Activated CD4-positive, alpha-beta T cell treated with anti-CD3 and anti-CD28 coated beads, Interleukin-2, Interleukin-4, amounts not matched to agents 100 ng/mL and 50 ng/mL, durations not matched to agents 16 hours and 8 hours (primary cell): Measurements from ENCODE around the gene GBA2.

ENCODE experiments used
- DNase-seq: peaks from one replicate; pipeline ENCODE4 v3.0.0-alpha.2; 2020; ENCODE audit warnings: low spot score

GBA2 gene

DNA sequence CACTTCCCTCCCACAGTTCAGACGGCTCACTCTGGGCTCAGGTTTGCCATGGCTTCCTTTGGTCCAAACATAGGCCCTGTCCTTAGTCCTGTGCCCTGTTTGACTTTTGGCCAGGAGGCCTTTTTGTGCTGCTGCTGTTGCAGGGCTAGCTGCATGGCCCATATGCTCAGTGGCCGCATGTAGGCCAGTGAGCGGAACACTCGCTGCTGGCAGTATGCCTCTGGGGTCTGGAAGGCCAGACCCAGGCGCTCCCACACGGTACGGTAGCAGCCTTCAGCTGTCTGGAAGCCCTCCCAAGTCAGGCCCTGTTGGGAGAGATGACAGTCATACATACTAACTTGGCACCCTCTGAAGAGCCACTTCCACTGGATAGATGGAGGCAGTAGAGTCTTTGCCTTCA, 11.9 kb downstream of the GBA2 start:
- no peak for DNase-seq

DNA sequence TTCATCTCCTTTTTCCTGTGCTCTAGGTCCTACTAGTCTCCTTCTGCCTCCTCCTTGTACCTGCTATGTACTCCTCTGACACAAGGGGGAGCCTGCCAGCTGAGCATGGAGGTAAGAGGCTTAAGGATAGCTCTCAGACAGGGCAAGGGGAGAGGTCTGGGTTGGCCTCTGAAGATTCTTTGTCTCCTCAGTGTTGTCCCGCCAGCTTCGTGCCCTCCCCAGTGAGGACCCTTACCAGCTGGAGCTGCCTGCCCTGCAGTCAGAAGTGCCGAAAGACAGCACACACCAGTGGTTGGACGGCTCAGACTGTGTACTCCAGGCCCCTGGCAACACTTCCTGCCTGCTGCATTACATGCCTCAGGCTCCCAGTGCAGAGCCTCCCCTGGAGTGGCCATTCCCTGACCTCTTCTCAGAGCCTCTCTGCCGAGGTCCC, 12.8 kb downstream of the GBA2 start:
- peak; percentile 78 for DNase-seq

DNA sequence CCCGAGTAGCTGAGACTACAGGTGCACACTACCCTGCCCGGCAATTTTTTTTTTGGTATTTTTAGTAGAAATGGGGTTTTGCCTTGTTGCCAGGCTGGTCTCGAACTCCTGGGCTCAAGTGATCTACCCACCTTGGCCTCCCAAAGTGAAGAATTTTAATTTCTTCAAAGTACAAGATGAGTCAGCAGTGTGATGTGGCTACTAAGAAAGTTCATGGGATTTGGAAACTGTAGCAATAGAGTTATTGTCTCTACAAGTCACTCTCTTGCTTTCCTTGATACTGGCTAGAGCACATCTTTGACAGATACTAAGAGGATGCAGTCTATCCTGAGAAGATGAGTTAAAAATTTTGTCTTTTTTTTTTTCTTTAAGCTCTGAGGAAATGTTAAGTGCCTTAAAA, 14.9 kb downstream of the GBA2 start:
- no peak for DNase-seq

DNA sequence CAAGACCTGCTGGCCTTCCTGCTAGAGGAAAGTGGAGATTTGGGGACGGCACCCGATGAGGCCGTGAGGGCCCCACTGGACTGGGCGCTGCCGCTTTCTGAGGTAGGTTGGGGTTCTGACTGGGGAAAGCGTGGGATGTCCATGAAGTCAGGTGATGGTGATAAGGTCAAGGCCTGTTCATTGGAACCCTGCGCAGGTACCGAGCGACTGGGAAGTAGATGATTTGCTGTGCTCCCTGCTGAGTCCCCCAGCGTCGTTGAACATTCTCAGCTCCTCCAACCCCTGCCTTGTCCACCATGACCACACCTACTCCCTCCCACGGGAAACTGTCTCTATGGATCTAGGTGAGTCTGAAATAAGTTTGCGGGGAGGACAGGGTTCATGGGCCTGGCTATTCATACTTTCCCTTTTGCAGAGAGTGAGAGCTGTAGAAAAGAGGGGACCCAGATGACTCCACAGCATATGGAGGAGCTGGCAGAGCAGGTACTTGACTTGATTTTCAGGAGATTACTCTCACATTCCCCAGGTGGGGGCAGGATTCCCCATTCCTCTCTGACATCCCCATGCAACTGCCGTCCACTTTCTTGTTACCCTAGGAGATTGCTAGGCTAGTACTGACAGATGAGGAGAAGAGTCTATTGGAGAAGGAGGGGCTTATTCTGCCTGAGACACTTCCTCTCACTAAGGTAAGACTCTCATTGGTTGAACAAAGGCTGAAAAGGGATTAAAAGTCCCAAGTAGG, 16.1 kb downstream of the GBA2 start:
- DNase-seq: no peak

DNA sequence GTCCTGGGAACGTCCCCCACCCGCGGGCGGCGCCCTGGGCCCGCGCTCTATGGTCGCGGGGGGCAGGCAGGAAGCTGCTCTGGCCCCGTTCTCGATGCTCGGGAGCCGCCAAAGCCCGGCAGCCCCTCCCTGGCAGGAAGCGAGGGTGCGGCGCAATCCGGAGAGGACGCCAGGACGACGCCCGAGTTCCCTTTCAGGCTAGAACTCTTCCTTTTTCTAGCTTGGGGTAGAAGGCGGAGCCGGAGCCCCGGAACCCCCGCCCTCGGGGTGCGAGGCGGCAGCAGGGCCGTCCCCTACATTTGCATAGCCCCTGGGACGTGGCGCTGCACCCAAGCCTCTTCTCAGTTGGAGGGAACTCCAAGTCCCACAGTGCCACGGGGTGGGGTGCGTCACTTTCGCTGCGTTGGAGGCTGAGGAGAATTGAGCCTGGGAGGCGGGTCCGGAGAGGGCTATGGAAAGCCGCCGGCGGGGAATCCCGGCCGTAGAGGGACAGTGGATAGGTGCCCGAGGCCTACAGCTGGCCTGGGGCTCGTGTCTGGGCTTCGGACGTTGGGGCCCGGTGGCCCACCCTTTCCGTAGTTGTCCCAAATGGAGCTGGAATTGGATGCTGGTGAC, 16.7 kb downstream of the GBA2 start, which contains the start of the genes CREB3 and TLN1:
Gene CREB3, plus strand, starts transcription at position 482 of the 615 bp plus-strand sequence. Its CDS starts 107 bp downstream, at position 589.
Gene TLN1, minus strand, starts transcription at position 11 of the 615 bp plus-strand sequence. CDS start 6,501 bp downstream, outside the sequence.
- peak; percentile 98 for DNase-seq

DNA sequence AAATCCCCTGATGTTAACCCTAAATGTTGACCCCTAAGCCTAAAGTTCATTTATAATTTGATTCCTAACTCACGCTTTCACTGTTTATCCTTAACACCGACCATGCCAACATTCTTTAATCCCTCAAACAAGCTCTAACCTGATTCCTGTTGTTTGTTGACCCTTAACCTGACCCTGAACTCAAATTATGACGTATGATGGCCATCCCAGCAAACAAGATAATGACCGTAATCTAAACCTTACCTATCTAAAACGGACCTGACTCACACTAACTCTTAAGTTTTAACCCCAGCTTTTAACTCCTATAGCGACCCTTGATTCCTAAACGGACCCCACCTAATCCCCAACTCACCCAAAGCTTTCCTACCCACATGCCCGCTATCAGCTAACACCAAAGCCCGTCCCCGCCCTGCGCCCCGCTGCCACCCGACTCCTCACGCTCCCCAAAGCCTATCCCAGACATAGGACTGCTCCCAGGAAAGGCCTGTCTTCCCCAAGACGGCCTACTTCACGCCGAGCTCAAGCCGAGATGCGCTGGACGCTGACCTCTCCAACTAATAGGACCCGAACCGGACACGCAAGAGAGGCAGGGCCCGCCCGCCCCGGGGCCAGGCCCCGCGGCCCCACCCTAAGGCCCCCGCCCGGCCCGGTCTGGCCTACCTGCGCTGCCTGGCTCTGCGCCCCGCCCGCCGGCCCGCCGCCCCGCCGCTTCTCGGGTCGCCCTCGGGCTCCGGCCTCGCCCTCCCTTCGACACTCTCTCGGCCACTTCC, 17.4 kb downstream of the GBA2 start:
- DNase-seq: no peak

DNA sequence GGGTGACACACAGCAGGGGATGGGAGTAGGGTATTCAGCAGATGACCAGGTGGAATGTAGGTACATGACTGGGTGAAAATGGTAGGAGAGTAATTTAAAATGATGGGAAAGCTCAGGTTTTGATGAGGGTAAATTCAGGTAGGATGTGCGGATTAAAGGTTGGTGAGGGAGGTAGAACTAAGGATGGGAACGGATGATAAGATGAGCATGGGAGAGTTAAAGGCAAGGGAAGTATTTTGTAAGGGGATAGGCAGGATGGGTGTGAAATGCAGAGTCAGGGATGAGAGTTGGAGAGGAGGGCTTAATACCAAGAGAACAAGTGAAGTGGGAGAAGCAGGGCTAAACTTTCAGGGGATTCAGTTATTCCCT, 18.6 kb downstream of the GBA2 start:
- no peak for DNase-seq

DNA sequence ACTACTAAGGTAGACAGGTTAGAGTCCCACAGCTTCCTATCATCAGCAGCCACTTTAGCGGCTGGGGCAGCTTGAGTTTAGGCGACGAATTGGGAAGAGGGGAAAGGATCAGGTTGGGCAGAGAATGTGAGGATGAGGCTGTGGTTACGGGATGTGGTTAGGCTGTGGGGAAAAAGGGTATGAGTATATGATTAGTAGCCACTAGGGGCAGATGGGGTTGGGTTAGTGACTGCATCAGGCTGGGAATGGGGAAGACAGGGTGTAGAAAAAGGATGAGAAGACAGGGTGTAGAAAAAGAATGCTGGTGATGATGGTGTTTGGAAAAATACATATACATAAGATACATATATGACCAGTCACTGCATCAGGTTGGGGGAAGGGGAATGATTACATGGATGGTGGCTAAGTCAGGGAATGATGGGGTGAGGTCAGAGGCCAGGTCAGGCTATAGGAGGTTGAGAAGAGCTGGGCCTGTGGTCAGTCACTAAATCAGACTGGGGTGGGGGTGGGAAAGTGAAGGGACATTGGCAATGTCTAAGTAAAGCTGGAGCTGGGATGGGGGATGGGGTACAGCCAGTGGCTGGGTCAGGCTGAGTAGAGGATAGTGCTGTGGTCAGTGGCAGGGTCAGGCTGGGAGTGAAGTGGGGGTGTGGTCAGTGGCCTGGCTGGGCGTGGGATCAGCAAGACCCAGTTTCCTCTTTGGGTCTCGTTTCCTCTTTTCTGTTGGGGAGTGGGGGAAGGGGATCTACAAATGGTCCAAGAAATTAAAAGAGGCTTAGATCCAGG, 19.1 kb downstream of the GBA2 start:
- peak; percentile 60 for DNase-seq

DNA sequence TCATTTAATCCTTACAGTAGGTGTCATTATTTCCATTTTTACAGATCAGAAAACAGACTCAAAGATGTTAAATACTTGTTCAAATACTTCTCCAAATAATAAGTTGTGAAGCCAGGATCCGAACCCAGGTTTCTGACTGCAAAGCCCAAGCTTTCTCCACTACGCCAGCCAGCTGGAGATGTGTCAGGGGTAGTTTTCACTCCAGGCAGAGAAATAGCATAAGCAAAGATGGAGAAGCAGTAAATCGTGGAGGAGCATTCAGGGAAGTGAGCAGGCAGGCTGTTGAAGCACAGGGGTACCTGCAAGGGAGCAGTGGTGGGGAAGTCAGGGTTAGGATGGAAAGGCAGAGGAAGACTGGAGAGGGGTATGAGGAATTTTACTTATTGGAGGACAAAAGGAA, 19.9 kb downstream of the GBA2 start:
- no peak for DNase-seq

DNA sequence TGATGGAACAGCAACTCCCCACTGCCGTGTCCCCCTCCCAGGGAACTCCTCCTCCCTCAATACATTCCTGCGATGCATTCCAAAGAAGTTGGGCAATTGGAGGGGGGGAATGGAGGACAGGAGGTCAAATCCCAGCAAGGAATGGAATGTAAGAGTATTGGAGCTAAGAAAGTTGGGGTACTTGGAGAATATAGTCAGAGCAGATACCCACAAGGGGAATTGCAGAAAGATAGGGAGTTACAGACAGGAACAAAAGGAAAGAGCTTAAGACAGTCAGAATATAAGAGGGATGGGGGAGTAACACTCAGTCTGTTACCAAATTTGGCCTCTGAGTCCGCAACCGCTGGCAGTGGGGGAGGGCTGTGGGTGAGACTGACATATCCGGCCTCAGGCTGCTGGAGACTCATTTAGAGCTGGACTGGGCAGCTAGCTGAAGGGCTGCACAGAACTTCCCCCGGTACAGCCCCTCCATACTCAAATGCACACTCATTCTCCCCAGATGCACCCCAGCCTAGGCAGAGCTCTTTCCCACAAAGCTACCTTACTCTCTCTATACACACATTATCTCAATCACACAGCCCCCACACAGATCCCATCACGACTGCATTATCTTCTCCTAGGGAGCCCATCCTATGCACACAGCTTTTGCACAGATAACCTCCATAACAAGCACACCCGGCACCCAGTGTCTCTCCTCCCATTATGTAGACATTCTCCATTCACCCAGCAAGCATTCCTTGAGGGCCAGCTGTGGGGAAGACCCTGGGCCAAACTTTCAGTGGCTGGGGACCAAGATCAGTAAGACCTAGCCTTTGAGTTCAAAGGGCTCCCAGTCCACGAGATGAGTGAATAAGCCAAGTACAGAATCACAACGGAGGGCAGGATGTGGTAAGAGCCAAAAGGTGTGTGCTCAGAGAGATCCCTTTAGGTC, 20.7 kb downstream of the GBA2 start:
- peak; percentile 75 for DNase-seq

DNA sequence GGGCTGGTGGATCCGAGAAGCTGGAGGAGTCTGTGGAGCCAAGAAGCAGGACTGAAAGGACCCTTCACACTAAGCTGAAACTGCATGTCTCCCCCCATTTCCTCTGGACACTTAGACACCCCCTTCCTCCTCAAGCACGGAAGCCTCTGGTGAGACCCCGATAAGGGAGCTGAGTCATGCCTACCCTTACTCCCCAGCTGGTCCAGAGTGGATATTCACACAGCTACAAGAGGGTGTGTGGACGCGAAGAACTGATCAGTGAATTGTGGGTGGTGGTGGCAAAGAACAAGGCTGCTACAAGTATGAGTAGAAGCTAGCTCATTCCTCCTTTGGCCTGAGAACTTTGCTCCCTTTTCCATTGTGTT, 21.4 kb downstream of the GBA2 start:
- DNase-seq: no peak

DNA sequence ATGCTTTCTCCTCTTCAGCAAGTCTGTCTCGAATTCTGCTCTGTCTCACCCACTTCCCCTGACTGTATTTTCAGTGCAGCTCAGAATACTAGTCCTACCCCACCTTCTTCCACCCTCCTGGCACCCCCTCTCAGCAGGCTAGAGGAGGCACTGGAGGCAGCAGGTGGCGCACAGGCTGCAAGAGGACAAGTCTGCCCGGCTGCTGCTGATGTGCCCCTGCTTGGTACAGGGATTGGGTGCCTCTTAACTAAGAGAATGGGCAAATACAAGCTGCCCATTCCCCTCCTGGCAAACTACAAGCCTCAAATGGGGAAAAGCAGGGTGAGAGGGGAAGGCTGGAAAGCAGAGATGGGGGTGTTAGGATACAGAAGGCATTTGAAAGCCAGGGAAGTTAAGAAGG, 22.1 kb downstream of the GBA2 start:
- DNase-seq: no peak

DNA sequence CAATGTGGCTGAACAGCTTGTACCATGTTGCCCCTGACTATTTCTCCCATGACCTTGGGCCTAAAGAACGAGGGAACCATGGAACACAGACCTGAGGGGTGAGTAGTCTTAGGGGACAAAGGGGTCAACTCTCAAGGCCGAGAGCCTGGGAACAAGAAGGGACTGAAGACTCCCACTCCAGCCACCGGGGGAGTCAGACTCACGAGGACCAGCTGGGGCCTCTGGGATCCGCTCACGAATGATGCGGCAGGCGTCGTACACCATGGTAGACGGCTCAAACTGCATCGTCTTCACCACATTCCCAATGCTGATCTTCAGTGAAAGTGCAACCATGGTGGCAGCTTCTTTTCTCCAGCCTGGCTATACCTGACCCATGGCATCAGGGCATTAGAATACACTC, 23.7 kb downstream of the GBA2 start:
- DNase-seq: no peak

DNA sequence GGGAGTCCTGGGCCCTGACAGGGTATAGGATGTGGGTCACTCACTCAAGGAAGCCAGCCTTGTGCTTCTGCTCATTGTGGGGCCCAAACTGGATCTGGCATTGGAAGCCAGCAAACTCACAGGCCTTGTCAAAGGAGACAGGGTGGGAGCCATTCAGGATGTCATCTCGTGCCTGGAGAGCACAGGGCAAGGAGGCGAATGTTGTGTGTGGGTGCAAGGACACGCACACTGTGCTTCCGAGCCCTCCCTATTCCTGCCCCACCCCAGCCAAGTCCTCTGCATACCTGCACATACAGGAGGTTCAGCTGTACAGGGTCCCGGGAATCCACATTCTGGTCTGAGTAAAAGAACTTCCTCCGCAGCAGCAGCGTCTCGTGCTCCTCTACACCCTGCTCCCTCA, 25.1 kb downstream of the GBA2 start:
- DNase-seq: no peak

DNA sequence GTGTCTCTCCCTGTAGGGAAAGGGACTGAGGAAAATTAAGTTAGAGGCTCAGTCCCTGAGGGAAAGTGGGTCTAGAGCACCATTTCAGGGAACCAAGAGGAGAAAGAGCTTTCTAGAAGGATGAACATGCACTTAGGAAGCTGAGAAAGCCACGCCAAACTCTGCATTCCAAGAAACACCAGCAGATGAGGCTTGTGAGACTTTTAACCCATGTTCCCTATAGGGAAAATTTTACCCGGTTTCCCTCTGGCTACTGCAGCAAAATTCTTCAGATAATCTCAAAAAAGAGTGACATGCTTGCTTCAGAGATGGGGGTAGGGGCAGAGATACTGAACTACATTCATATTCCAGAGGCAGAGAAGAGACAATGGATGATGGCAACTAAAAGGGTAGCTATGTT, 25.6 kb downstream of the GBA2 start:
- DNase-seq: no peak

DNA sequence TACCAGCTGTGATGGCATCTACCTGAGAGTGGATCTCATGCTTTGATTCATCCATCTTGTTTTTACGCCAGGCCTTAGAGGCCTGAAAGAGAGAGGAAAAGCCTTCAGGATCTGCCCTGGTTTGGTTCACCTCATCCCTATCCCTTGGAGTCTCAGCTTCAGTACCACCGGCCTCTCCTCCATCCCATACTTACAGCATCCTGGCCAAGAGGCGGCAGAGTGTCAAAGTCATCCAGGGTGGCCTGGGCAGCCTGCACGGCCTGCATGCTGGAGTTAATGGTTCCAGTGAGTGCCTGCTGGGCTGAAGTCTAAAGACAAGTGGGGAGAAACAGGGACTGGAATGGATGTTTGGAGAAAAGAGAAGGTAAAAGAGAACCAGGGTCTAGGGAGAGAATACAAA, 29.5 kb downstream of the GBA2 start:
- no peak for DNase-seq

DNA sequence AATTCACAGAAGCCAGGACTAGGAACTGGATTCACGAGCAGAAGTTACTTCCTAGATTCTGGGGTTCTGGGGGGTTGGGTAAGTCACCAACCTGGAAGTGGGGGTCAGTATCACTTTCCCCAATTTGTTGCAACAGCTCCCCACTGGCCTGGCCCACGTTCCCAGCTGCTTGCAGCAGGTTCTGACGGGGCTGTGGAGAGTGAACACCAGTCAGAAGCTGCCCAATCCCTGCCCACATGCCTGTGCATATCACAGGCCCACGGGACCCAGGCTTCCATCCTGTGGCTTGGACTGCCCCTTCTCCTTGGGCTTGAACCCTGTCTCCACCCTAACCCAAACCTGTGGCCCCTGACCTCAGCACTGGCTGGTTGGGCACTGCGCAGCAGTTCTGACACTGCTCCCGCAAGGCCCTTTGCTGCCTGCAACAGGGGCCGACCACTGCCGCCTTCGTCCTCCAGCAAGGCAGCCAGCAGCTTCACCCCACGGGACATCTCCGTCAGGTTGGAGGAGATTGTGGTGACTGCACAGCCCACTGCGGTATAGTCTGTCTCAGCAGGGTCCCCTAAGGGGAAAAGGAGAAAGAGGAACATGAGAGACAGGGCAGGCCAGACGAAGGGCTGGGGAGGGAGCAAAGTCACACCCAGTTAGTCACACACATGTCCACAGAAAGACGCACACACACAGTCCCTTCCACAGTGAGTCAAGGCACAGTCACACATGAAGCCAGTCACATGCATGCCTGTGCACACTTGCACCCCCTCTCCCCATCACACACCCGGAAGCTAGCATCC, 30.1 kb downstream of the GBA2 start:
- no peak for DNase-seq

DNA sequence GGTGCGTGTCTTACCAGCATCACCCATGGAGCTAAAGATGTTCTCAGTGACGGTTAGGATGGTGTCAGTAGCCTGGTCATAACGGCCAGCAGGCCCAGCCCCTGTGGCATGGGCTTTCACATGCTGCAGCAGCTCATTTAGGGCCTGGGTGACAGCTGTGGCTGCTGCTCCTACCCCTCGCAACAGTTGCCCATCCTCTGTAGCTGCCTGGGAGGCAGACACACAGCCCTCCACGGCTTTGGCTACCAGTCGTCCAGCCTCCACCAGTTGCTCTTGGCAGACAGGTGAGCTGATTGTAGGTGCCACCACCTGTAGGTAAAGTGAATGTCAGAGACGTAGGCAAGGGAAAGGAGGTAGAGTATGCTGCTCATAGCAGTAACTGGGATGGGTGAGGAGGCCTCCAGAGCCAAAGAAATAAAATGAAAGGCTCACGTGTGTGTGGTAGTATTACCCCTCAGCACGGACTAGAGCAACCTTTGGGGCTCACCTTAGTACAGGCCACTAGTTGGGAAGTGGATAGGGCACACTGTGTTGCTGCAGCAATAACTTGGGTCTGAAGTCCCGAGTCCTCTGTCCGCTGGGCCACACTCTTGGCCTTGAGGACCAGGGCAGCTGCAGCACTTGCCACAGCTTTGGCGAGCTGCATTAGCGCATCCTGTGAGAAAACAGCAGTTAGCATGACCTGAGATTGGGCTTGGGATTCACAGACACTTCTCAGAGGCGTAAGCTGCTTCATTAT, 31.7 kb downstream of the GBA2 start:
- no peak for DNase-seq

DNA sequence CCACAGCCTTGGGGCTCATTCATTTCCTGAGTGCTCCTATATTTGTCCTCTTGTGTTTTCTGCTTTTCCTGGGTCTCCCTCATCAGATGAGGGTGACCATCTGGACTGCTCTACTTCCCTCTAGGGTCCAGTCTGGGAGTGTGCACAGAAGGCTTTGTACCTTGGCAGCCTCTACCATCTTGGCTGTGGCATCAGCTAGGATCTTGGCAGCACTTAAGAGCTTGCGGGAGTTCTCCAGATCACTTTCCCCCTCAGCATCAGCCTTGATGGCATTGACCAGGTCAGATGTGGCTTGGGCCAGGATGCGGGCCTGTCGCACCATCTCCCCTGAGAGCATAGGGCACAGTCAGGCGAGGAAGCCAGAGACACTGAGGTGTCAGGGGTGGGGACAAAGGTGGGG, 32.8 kb downstream of the GBA2 start:
- DNase-seq: no peak
